ENCODE data around the gene PRPS1.

DNA sequence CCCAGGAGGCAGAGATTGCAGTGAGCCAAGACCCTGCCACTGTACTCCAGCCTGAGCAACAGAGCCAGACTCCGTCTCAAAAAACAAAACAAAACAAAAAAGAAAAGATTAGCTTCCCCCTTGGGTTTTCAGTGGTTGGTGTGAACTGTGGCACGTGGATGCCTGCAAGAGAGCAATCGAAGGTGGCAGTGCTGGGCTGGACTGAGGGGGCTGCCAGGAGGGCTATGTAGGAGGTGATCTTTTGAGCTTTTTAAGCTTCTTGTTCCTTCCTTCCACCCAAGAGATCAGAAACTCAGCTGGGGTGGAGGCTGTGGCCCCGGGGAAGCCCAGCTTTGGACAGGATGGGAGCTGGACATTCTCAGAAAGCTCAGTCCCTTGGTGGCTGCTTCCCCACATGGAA, 49.6 kb downstream of the PRPS1 start:
- TF ChIP-seq, protein P1, sequence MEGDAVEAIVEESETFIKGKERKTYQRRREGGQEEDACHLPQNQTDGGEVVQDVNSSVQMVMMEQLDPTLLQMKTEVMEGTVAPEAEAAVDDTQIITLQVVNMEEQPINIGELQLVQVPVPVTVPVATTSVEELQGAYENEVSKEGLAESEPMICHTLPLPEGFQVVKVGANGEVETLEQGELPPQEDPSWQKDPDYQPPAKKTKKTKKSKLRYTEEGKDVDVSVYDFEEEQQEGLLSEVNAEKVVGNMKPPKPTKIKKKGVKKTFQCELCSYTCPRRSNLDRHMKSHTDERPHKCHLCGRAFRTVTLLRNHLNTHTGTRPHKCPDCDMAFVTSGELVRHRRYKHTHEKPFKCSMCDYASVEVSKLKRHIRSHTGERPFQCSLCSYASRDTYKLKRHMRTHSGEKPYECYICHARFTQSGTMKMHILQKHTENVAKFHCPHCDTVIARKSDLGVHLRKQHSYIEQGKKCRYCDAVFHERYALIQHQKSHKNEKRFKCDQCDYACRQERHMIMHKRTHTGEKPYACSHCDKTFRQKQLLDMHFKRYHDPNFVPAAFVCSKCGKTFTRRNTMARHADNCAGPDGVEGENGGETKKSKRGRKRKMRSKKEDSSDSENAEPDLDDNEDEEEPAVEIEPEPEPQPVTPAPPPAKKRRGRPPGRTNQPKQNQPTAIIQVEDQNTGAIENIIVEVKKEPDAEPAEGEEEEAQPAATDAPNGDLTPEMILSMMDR (IDR thresholded peaks at IDR 0.05), result no peak
- no peak for TF ChIP-seq POLR2A (IDR thresholded peaks at IDR 0.05)

Data from right lobe of liver (tissue), 4 donors.